Urothelium cell line (cell line): ENCODE measurements around the gene EPHA5.

Experiments
- DNase-seq: peaks from one replicate; pipeline ENCODE4 v3.0.0; 2011; ENCODE audit warnings: low spot score, mixed read lengths
- FAIRE-seq: peaks from 2 replicates; lab custom pipeline; 2011; peaks lifted over from hg19 to GRCh38; lab: Jason Lieb, UNC

The EPHA5 gene

DNA sequence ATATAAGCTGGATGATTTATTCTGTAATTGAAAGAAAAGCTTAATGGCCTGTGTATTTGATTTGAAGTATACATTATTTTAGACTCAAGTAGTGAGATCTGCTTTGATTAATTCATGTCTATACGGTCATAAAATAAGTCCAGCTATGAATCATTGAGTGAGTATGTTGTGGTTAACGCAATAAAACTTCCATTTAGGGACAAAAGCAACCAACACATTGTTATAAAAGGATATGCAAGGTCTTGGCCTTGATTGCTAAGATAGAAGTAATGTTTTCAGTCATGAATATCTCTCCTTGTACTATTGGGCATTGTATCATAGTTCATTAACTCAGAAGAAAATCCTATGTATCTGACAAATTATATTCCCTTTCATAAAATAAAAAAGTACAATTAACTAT lies 162.1 kb downstream of the EPHA5 start:
- DNase-seq (peak; percentile 48), FAIRE-seq (peak; percentile 85)

DNA sequence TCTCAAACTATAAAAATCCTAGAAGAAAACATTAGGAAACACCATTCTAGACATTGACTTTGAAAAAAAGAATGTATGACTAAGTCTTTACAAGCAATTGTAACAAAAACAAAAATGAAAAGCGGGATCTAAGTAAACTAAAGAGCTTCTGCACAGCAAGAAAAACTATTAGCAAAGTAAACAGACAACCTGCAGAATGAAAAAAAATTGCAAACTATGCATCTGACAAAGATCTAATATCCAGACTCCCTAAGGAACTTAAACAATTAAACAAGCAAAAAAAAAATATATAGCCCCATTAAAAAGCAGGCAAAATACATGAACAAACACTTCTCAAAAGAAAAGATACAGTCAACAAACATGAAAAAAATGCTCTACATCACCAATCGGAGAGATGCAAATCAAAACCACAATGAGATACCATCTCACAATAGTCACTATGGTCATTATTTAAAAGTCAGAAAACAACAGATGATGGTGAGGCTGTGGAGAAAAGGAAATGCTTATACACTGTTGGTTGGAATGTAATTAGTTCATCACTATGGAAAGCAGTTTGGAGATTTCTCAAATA lies 168.1 kb downstream of the EPHA5 start:
- DNase-seq (no peak), FAIRE-seq (no peak)

DNA sequence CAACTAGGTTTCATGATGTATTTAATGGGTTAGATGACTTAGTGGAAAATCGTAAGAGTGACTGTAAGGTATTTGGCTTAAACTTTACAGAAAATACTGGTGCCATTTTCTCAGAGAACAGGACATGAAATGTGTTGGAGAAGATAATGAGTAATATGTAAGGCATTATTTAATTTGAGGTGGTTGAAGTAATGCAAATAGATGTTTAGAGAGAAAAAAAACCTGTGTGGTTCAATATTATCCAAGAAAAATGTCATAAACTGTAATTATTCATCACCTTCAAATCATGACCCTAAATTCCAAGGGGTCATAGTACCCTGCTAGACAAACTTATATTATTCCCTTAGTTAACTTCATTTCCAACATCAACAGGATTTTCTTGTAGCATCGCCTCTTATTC lies 171.7 kb downstream of the EPHA5 start:
- DNase-seq (no peak), FAIRE-seq (no peak)

DNA sequence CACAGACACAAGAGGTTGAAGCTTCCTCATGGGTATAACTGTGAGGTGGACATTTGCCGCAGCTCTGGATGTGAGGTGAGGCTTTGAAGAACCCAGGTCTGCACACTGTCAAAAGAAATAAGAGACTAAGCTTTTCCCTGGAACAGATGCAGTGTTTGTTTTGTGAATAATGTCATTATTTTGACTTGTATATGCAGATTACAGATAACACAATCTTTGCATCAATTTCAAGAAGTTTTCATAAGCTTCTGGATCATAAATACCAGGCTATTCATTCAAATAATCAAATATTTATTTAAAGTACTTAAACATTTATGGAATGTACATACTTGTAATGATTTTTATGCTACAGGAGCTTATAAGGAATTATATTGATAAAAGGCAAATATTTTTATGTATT lies 174.8 kb downstream of the EPHA5 start:
- FAIRE-seq (no peak), DNase-seq (no peak)

DNA sequence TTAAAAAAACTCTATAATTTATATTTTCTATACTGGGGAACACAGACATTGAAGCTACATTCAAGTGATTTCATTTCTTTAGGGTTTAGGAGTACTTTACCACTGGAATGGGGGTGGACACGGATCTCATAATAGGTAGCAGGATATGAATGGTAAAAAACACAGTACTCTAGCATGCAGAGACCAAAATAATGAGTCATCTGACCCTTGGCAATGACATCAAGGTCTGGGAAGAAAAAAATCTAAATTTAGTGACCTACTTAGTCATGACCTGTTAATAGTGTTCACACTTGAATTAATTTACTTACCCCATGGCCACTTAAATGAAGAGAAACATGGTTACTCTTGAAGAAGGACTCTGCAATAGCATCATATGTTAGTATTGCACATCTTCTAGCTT lies 187.9 kb downstream of the EPHA5 start:
- FAIRE-seq, result no peak
- peak; percentile 58 for DNase-seq

DNA sequence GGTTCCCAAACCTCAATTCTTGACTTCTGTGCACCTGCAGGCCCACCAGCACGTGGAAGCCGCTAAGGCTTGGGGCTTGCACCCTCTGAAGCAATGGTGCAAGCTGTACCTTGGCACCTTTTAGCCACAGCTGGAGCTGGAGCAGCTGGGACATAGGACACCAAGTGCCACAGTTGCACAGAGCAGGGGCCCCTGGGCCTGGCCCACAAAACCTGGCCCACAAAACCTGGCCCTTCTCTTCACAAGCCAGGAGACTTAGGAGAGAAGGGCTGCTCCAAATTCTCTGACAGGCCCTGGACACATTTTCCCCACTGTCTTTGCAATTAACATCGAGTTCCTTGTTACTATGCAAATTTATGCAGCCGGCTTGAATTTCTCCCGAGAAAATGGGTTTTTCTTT lies 197.8 kb downstream of the EPHA5 start:
- no peak for FAIRE-seq
- no peak for DNase-seq

DNA sequence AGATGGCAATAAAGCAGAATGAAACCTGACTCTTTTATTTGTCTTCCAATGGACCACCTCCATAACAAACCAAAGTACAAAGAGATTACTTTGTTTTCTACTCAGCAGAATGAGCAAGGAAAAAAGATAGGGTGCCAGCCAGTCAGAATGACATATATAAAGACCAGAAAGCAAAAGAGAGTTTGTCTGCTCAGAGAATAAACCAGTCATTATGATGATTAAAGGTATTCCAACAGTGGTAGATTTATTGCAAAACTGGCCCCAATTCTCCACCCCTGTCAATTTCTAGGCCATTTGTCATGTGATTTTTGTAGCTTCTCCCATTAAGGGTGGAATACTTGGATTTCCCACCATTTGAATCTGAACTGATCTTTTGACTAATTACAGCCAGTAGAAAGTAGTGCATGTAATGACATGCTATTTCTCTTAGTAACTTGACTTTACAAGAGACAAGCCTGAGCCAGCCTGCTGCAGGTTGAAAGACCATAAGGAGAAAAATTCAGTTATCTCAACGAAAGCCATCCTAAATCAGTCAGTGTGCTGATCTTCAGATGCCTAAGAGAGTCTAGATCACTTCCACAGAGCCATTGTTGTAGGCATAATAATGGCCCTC lies 203.1 kb downstream of the EPHA5 start:
- FAIRE-seq, result no peak
- DNase-seq, result no peak

DNA sequence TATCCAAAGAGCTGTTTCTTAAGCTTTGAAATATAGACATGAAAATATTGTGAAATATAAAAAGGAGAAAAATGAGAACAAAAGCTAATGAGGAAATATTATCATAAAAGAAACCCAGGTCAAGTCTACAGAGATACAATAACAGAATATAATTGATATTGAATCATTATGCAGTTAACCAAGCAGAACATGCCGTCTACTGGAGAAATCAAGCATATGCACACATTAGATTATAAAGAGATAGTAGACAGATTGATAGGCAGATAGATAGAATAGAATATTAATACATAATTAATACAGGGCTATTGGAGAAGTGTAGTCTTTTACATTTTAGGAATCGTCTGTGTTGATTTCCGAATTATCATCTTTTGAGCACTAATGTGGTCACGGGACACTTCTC lies 208.5 kb downstream of the EPHA5 start:
- FAIRE-seq, result no peak

DNA sequence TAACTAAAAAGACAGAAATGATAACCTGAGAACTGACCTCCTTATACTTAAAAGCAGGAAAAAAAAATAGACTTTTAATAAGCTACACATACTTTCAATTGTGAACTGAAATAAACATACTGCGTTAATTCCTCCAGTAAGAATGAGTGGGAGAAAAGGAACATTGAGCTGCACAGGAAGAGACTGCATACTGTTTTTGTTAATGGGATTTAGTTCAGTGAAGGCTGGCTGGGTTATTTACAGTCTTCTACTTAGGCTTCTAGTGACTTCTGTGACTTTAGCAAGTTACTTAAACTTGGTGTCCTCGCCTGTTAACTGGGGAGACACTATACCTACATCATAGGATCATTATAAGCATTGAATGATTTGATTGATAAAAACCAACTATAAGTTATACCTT lies 213.3 kb downstream of the EPHA5 start:
- no peak for DNase-seq
- FAIRE-seq, result no peak

More for the DNA sequence above, 208.5 kb downstream of the EPHA5 start:
- no peak for DNase-seq

DNA sequence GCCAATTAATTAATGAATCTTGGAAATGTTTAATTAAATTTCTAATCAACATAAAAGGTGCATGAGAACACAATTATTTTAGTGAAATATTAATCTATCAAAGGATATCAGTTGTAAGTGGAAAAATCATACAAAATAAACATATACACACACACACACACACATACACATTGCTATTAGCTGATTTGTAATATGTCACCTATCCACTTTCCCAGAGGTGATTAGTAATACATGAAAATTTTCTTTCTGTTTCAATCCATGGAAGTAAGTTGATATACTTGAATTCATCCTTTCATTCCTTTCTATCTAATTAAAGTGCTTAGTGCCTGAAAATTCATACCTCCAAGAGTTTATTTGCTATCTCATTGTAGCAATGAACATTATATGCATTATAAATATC lies 213.7 kb downstream of the EPHA5 start:
- FAIRE-seq (no peak), DNase-seq (no peak)

DNA sequence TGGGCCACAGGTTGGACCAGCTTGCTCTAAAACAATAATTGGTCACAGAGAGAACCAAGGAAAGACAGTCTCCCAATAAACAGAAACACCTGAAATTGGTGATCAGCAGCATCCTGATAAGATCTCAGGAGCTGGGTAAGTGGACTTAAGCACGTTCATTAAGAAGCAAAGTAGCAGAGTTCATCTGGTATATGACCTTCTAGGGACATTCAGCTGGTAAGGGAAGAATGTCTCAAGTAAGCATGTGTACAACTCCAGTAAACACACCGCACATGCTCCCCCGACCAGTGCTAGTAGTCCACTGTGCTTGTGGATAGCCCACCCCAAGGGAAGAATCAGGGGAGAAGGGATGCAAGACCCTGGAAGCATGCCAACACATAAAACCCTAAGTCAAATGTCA lies 216.9 kb downstream of the EPHA5 start:
- no peak for DNase-seq
- no peak for FAIRE-seq

DNA sequence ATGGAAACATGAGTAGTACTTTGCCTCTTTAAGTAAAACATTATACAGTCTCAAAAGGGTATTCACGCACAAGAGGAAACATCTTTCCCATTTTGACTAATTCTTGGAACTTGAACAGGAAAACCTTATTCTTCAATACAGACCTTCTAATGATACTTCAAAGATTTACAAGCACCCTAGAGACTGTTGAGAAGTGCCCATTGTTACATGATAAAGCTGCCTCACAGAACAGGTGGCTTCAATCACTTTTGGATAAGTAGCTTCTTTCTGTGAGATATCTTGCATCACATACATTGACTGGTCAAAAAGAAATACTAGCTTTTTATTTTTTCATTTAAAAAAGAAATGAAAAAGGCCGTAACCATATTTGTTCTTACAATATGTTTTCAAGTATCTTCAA lies 219.4 kb downstream of the EPHA5 start:
- no peak for FAIRE-seq

DNA sequence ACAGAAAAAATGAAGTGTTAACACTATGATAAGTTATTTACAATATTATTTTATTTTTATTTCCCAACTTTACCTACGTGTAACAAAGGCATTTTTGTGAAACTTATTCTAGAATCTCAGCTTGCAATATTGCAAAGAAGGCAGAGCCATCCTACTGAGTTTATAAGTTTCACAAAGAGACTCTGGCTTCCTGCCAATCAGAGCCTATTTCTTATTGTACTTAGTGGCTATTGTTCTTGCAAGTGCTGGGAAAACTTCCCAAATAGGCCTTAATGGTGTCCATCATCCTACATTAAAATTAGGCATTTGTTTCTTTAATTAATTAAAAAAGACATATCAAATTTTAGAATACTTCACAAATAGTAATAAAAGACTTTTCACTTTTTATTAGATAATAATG lies 233.2 kb downstream of the EPHA5 start:
- DNase-seq, result no peak
- FAIRE-seq, result no peak

More for the DNA sequence above, 219.4 kb downstream of the EPHA5 start:
- DNase-seq, result no peak

DNA sequence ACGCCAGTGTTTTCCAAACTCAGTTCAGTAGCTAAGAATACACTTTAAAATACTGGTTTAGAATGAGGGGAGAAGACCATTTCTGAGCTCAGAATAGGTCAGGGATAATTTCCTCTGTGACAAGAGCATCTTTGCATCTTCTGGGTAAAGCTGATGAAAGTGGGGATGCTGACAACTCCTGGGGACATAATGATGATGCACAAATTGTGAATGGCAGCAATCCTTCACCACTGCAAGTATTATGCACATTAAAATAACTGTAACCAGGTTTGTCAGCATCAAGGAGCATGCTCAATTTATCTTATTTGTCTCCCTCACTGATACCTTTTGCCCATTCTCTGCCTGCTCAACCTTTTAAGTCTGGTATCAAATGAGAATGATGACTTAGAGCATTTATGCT lies 248.2 kb downstream of the EPHA5 start:
- DNase-seq (no peak), FAIRE-seq (no peak)

DNA sequence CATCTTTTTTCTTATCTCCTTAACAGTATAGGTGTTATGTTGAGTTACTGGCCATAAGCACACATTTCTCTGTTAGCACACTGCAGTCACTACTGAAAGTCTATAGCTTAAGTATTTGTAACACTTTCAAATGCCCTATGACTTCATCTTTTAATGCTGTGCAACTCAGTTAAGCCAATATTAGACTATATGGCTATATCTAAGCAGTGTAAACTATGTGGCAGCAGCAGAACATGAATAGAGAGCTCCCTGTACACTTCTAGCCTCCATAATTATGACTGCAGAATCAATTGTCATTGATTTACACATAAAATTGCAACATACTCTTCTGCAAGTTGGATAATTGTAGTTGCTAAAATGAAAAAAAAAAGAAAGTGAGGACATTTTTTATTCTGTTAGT lies 250.3 kb downstream of the EPHA5 start:
- DNase-seq, result no peak
- FAIRE-seq, result no peak

DNA sequence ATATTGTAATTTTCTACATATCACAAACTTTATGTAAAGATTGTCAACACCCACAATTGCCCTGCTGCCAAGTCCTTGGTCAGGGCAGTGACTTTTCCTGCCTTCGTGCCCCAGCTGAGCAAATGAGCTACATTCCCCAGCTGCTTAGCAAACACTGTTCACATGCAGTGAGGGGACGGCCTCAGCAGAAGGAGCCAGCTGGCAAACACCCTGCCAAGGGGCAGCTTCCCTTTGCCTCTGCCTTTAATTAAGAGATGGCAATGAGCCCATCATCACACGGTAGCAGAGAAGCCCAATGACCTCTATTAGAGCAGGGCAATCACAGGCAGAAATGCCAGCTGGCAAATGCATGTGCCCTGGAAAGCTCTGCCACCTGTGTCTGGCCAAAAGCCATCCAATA lies 253.4 kb downstream of the EPHA5 start:
- DNase-seq (peak; percentile 3), FAIRE-seq (peak; percentile 79)

DNA sequence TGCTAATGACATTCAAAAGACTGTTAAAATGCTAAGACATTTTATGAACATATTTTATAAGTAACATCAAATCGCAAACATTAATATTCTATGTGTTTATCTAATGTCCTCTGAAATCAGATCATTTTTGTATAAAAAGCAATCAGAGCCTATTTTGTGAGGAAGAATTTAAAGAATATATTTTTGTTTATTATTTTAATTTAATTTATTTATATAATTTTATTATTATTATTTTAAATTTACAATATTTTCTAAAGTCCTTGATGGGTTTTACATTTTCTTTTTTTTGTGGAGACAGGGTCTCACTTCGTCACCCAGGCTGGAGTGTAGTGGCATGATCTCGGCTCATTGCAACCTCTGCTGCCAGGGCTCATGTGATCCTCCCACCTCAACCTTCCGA lies 262.8 kb downstream of the EPHA5 start:
- no peak for FAIRE-seq
- DNase-seq, result no peak

DNA sequence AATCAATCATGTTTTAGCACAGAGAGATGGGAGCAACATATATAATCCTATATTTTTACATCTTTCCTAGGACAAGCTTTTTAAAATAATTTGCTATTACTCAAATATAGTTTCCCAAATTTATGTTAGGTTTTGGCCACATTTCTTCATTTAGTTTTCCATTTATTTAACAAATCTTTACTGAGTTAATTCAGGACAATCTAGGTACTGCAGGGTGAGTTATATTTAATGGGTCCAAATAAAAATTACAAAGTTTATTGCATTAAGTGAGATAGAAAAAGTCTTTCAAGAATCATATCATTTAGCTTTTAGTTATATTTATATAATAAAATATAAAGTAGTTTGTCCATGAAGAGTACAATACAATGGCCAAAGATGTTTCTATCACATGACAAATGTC lies 269.2 kb downstream of the EPHA5 start:
- DNase-seq (no peak), FAIRE-seq (no peak)

DNA sequence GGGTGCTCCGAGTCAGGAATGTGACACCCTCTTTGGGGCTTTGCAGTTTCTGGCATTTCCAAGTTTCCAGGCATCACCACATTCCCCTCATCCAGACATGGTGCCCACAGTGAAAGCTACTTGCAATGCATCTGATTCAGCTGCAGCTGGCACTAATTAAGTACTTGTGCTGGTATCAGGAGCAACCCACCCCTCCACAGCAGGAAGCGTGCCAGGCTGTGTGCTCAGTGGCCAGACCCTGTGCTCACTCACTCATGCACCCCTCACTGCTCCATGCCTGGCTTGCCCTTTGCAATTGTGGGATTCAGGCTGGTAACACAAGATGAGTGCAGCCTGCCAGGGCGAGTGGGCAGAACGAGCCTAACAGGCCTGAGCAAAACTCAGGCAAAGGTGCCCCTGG lies 271.2 kb downstream of the EPHA5 start:
- DNase-seq (no peak), FAIRE-seq (no peak)

DNA sequence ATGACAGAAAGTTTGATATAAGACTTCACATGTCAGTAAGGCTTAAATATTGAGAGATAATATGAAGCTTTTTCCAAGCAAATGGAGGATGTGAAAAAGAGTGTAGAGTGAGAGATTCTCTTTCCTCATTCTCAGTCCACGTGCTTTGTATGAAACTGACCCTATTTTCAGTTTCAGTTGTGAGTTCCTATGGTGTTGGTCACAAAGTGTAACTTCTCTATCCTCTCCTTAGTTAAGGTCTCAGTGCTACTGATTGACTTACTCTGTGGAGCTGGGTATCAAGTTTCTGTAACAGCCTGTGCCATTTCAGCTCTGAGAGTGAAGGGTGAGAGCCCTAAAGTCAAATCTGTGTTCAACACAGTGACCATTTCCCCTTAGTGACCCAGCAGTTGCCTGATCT lies 277.2 kb downstream of the EPHA5 start:
- no peak for DNase-seq
- FAIRE-seq, result no peak

DNA sequence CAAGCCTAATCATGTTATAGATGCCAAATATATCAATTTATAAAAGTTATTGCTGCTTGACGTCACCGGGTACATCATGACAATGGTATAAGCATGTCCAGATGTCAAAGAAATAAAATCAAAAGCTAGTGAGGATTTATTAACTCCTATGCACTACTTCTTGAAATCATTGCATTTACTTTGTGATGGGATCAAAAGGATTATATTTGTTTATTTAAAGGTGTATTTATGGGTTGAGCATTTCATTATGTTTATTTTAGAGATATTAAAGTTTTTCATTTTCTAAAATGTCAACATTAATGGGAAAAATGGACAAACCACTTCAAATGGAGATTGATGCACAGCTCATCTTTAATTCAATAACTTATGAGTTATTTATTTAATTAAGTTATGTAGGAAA lies 277.8 kb downstream of the EPHA5 start:
- FAIRE-seq, result no peak
- no peak for DNase-seq

DNA sequence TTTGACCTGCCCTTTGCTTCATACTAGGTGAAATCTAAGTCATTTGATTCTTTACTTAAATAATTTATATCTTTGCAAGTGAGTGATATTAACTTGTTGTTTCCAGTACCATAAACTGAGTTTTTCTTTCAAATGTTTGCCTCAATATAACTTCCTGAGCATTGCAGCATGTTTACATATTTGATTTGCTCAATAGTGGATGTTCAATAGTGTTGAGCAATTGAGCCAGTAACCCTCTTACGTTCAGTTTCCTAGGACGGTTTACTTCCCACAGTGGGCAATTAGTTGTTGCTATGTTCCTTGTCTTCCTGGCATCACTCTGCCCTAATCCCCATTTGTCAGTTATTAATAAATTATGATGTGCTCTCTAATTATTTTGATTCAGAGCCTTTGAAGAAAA lies 278.5 kb downstream of the EPHA5 start:
- FAIRE-seq (no peak), DNase-seq (no peak)

DNA sequence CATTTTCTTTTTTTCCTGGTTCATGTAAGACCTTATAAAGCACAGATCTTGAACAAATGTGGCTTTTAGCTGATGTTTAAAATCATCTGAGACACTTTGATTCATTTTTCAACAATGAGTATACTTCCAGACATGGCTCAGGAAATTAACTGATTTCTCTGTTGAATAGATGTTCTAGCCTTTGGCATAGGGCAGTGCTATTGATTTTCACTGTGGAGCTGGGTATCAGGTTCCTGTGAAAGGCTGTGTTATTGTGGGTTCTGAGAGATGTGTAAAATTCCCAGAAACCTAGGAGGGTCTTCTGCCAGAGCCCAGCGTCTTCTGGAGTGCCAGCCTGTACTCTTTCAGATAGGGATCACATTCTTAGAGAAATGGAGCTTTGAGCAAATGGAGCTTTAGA lies 278.9 kb downstream of the EPHA5 start:
- FAIRE-seq (no peak), DNase-seq (no peak)
